Common myeloid progenitor, CD34-positive (primary cell): ENCODE results near the gene ADARB2.

Source experiments
- CTCF ChIA-PET: fragments of 350-600 bp; sonication (Branson Sonifier 250); formaldehyde crosslinking; loops from one replicate; lab custom pipeline; 2021; ENCODE audit warnings: antibody characterized with exemption; lab: Charles Lee
- POLR2A ChIA-PET: fragments of 350-600 bp; sonication (Branson Sonifier 250); formaldehyde crosslinking; loops from one replicate; lab custom pipeline; 2021; ENCODE audit warnings: antibody characterized with exemption; lab: Charles Lee
- DNase-seq, 3 donors: peaks; one replicate each; pipeline versions ENCODE4 v3.0.0 to v3.0.0-alpha.2; 2013
- H3K27ac ChIP-seq, 2 experiments: 1 replicate in 1 of 2; 2 replicates in 1 of 2; pipeline ENCODE4 v1.7.0; 2013; ENCODE audit warnings: inconsistent platforms in 2 of 2, low read length in 2 of 2, mild to moderate bottlenecking in 2 of 2, low read depth in 1 of 2, moderate library complexity in 1 of 2; ENCODE audit not compliant: severe bottlenecking in 2 of 2, insufficient read depth in 1 of 2, poor library complexity in 1 of 2
- H3K27me3 ChIP-seq, 5 experiments: replicated peaks in 2 of 5; 1 replicate in 3 of 5; 2 replicates in 2 of 5; pipeline versions ENCODE4 v1.6.1 to v1.7.0; 2013; ENCODE audit warnings: low read length in 4 of 5, mild to moderate bottlenecking in 2 of 5, moderate library complexity in 2 of 5, inconsistent platforms in 1 of 5; ENCODE audit not compliant: insufficient read depth in 5 of 5, control insufficient read depth in 4 of 5
- H3K36me3 ChIP-seq, 4 experiments: 1 replicate in 2 of 4; 2 replicates in 2 of 4; pipeline versions ENCODE4 v1.6.1 to v1.7.0; 2013; ENCODE audit warnings: low read length in 3 of 4, control low read depth in 1 of 4, mild to moderate bottlenecking in 1 of 4; ENCODE audit not compliant: control insufficient read depth in 4 of 4, insufficient read depth in 4 of 4
- H3K4me1 ChIP-seq, 4 experiments: 1 replicate in 3 of 4; 2 replicates in 1 of 4; pipeline versions ENCODE4 v1.6.1 to v1.7.1; 2013; ENCODE audit warnings: low read length in 3 of 4, mild to moderate bottlenecking in 3 of 4, control low read depth in 1 of 4, inconsistent platforms in 1 of 4, moderate library complexity in 1 of 4; ENCODE audit not compliant: control insufficient read depth in 4 of 4, insufficient read depth in 4 of 4; ENCODE audit errors: control extremely low read depth in 1 of 4
- H3K4me3 ChIP-seq, 7 experiments: 1 replicate in 4 of 7; 2 replicates in 3 of 7; pipeline versions ENCODE4 v1.5.1 to v1.7.0; 2013; ENCODE audit warnings: mild to moderate bottlenecking in 7 of 7, low read length in 6 of 7, moderate library complexity in 6 of 7, inconsistent platforms in 2 of 7, low read depth in 2 of 7, control low read depth in 1 of 7; ENCODE audit not compliant: insufficient read depth in 4 of 7, control insufficient read depth in 1 of 7; ENCODE audit errors: extremely low read depth in 1 of 7
- H3K9me3 ChIP-seq, 5 experiments: 1 replicate in 4 of 5; 2 replicates in 1 of 5; pipeline versions ENCODE4 v1.6.1 to v1.7.1; 2013; ENCODE audit warnings: low read length in 4 of 5, mild to moderate bottlenecking in 2 of 5, inconsistent platforms in 1 of 5, low read depth in 1 of 5, moderate library complexity in 1 of 5; ENCODE audit not compliant: control insufficient read depth in 4 of 5, insufficient read depth in 2 of 5; ENCODE audit errors: control extremely low read depth in 1 of 5
- WGBS: methylation state at CpG from one replicate; pipeline ENCODE4 v1.1.5; 2013; ENCODE audit not compliant: insufficient coverage; 5-methylcytosine and 5-hydroxymethylcytosine counted together

Gene ADARB2

GRCh38 chr10:1551636-1552338, 185.5 kb downstream of the ADARB2 start:
- no peak for DNase-seq
- 91% methylated on average over 9 of the region's 18 CpGs for WGBS

GRCh38 chr10:1550616-1551015, 186.7 kb downstream of the ADARB2 start:
- H3K27me3 ChIP-seq = peaks cover 0 to 4% (median 0%) of the 10 kb centered on the region in 5 experiments
- no peaks in the 10 kb centered on the region for H3K4me1 ChIP-seq
- POLR2A ChIA-PET = no interaction called here
- DNase-seq = no peak
- H3K9me3 ChIP-seq = peaks cover 0 to 14% (median 6%) of the 10 kb centered on the region in 5 experiments
- CTCF ChIA-PET = no interaction called here
- no peak overlapping the region for H3K27ac ChIP-seq
- H3K36me3 ChIP-seq = no peaks in the 10 kb centered on the region
- 88% methylated on average over 13 of the region's 15 CpGs for WGBS
- H3K4me3 ChIP-seq = no peak overlapping the region

More at GRCh38 chr10:1551636-1552338, 185.5 kb downstream of the ADARB2 start:
- Histone ChIP-seq H3K27ac (no peak overlapping the region), H3K4me3 (no peak overlapping the region), H3K4me1 (no peaks in the 10 kb centered on the region), H3K9me3 (peaks cover 0 to 9% (median 4%) of the 10 kb centered on the region in 5 experiments), H3K36me3 (no peaks in the 10 kb centered on the region), H3K27me3 (peaks cover 0 to 5% (median 0%) of the 10 kb centered on the region in 5 experiments)
- ChIA-PET POLR2A (no interaction called here), CTCF (no interaction called here)

GRCh38 chr10:1550291-1550595, 187.1 kb downstream of the ADARB2 start:
- ChIA-PET CTCF (no interaction called here), POLR2A (no interaction called here)

GRCh38 chr10:1549591-1550290, 187.6 kb downstream of the ADARB2 start:
- POLR2A ChIA-PET = no interaction called here
- Histone ChIP-seq H3K27me3 (peaks cover 0 to 7% (median 0%) of the 10 kb centered on the region in 5 experiments), H3K27ac (no peak overlapping the region), H3K9me3 (peaks cover 0 to 14% (median 6%) of the 10 kb centered on the region in 5 experiments), H3K36me3 (no peaks in the 10 kb centered on the region), H3K4me3 (no peak overlapping the region), H3K4me1 (no peaks in the 10 kb centered on the region)
- WGBS = 80% methylated on average over 16 of the region's 17 CpGs
- DNase-seq = no peak
- CTCF ChIA-PET = no interaction called here

More at GRCh38 chr10:1550291-1550595, 187.1 kb downstream of the ADARB2 start:
- WGBS = 85% methylated on average over 7 of the region's 7 CpGs
- peaks cover 0 to 14% (median 6%) of the 10 kb centered on the region in 5 experiments for H3K9me3 ChIP-seq
- no peaks in the 10 kb centered on the region for H3K4me1 ChIP-seq
- H3K4me3 ChIP-seq = no peak overlapping the region
- no peak for DNase-seq
- H3K36me3 ChIP-seq = no peaks in the 10 kb centered on the region
- peaks cover 0 to 7% (median 0%) of the 10 kb centered on the region in 5 experiments for H3K27me3 ChIP-seq
- no peak overlapping the region for H3K27ac ChIP-seq

- DNase-seq = no peak
- POLR2A ChIA-PET = no interaction called here
- Histone ChIP-seq H3K36me3 (no peaks in the 10 kb centered on the region), H3K4me3 (no peak overlapping the region), H3K9me3 (peaks cover 0 to 14% (median 6%) of the 10 kb centered on the region in 5 experiments), H3K4me1 (no peaks in the 10 kb centered on the region), H3K27ac (no peak overlapping the region), H3K27me3 (peaks cover 0 to 7% (median 0%) of the 10 kb centered on the region in 5 experiments)
- CTCF ChIA-PET = no interaction called here
- 98% methylated on average over 6 of the region's 7 CpGs for WGBS
Measured at GRCh38 chr10:1548596-1548995, 188.7 kb downstream of the ADARB2 start.

GRCh38 chr10:1548146-1548545, 189.2 kb downstream of the ADARB2 start:
- CTCF ChIA-PET = no interaction called here
- 80% methylated on average over 6 of the region's 7 CpGs for WGBS

More at GRCh38 chr10:1548146-1548545, 189.2 kb downstream of the ADARB2 start:
- no peak for DNase-seq
- Histone ChIP-seq H3K4me3 (no peak overlapping the region), H3K27me3 (peaks cover 0 to 7% (median 0%) of the 10 kb centered on the region in 5 experiments), H3K27ac (no peak overlapping the region), H3K9me3 (peaks cover 0 to 14% (median 6%) of the 10 kb centered on the region in 5 experiments), H3K36me3 (no peaks in the 10 kb centered on the region), H3K4me1 (no peaks in the 10 kb centered on the region)
- POLR2A ChIA-PET = no interaction called here
